ENCODE results near the gene FAM149B1.

The FAM149B1 gene

GRCh38 chr10:73182568-73182967, 14.6 kb downstream of the FAM149B1 start:
- peak; percentile 52 for DNase-seq

- DNase-seq, result peak; percentile 64
Observed at GRCh38 chr10:73183667-73184281, 15.9 kb downstream of the FAM149B1 start.

GRCh38 chr10:73186266-73186665, 18.3 kb downstream of the FAM149B1 start:
- DNase-seq, result no peak

GRCh38 chr10:73190188-73190587, 22.3 kb downstream of the FAM149B1 start:
- no peak for DNase-seq

- no peak for DNase-seq
Observed at GRCh38 chr10:73205081-73205480, 37.2 kb downstream of the FAM149B1 start.

GRCh38 chr10:73205890-73206289, 38.0 kb downstream of the FAM149B1 start:
- no peak for DNase-seq

GRCh38 chr10:73206385-73206784, 38.5 kb downstream of the FAM149B1 start:
- DNase-seq, result no peak

- no peak for DNase-seq
Observed at GRCh38 chr10:73207883-73208282, 40.0 kb downstream of the FAM149B1 start.

- peak; percentile 56 for DNase-seq
Observed at GRCh38 chr10:73209705-73210104, 41.8 kb downstream of the FAM149B1 start.

GRCh38 chr10:73210395-73211105, 42.6 kb downstream of the FAM149B1 start:
- DNase-seq, result no peak

GRCh38 chr10:73211106-73211811, 43.3 kb downstream of the FAM149B1 start:
- DNase-seq, result no peak

- no peak for DNase-seq
Observed at GRCh38 chr10:73215749-73216148, 47.8 kb downstream of the FAM149B1 start.

GRCh38 chr10:73217628-73218027, 49.7 kb downstream of the FAM149B1 start:
- DNase-seq, result no peak

- peak; percentile 25 for DNase-seq
Observed at GRCh38 chr10:73218431-73219191, 50.7 kb downstream of the FAM149B1 start.

GRCh38 chr10:73219384-73219783, 51.5 kb downstream of the FAM149B1 start:
- DNase-seq, result no peak

GRCh38 chr10:73220989-73221388, 53.1 kb downstream of the FAM149B1 start:
- no peak for DNase-seq

GRCh38 chr10:73225518-73225917, 57.6 kb downstream of the FAM149B1 start:
- peak; percentile 44 for DNase-seq

GRCh38 chr10:73226663-73227062, 58.7 kb downstream of the FAM149B1 start:
- no peak for DNase-seq

GRCh38 chr10:73228247-73228646, 60.3 kb downstream of the FAM149B1 start:
- DNase-seq, result peak; percentile 13

GRCh38 chr10:73229567-73229966, 61.6 kb downstream of the FAM149B1 start:
- DNase-seq, result no peak

- DNase-seq, result no peak
Observed at GRCh38 chr10:73232887-73233286, 65.0 kb downstream of the FAM149B1 start.

GRCh38 chr10:73233883-73234282, 66.0 kb downstream of the FAM149B1 start:
- DNase-seq, result no peak

- DNase-seq, result no peak
Observed at GRCh38 chr10:73234695-73235094, 66.8 kb downstream of the FAM149B1 start.

Data from EL (cell line).